Large intestine (tissue), 12 donors: ENCODE results near the gene TTC36. TPM values are rescaled to one million over a fixed set of nuclear protein-coding genes. Genes with fewer than 3 reads are reported as not detected.
"Not testable (repeated sequence)": the region's sequence is repeated elsewhere in the genome, so short reads cannot be mapped to it uniquely, and the experiment has no call there.

ENCODE experiments used
- DNase-seq, 2 donors: peaks; one replicate each; pipeline versions ENCODE4 v3.0.0 to v3.0.0-alpha.2; 2013
- H3K27ac ChIP-seq: one replicate; pipeline ENCODE4 v1.5.1; 2013; ENCODE audit warnings: low read length
- H3K27me3 ChIP-seq: 2 replicates; pipeline ENCODE4 v1.6.1; 2013; ENCODE audit warnings: low read length; ENCODE audit not compliant: control insufficient read depth, insufficient read depth
- H3K36me3 ChIP-seq: 2 replicates; pipeline ENCODE4 v1.6.1; 2013; ENCODE audit warnings: low read length; ENCODE audit not compliant: control insufficient read depth, insufficient read depth
- H3K4me1 ChIP-seq: one replicate; pipeline ENCODE4 v1.6.1; 2013; ENCODE audit warnings: low read length; ENCODE audit not compliant: control insufficient read depth, insufficient read depth
- H3K4me3 ChIP-seq: one replicate; pipeline ENCODE4 v1.5.1; 2013; ENCODE audit warnings: low read length
- H3K9me3 ChIP-seq: one replicate; pipeline ENCODE4 v1.6.1; 2013; ENCODE audit warnings: mild to moderate bottlenecking, low read depth, low read length, moderate library complexity; ENCODE audit not compliant: control insufficient read depth
- WGBS: methylation state at CpG from one replicate; pipeline ENCODE4 v1.1.5; 2013; ENCODE audit warnings: low lambda C conversion rate; ENCODE audit not compliant: insufficient coverage; 5-methylcytosine and 5-hydroxymethylcytosine counted together
- long read RNA-seq, 11 donors: transcript quantifications; one replicate each; lab custom pipeline, GENCODE V29; 2026
- polyA plus RNA-seq: library from polyadenylated mRNA; unstranded; fragments of 120-200 nt; gene quantifications from one replicate; pipeline ENCODE4 v1.2.1, GENCODE V29; 2013

TTC36 gene
- 1.9 TPM for polyA plus RNA-seq
- long read RNA-seq, donor 1: 0 reads
- long read RNA-seq, donor 2: 0 reads
- long read RNA-seq, donor 3: 0 reads
- long read RNA-seq, donor 4: 0 reads
- long read RNA-seq, donor 5: 0 reads
- long read RNA-seq, donor 6: 0 reads
- long read RNA-seq, donor 7: 0 reads
- long read RNA-seq, donor 8: 0 reads
- long read RNA-seq, donor 9: 0 reads
- long read RNA-seq, donor 10: 0 reads
- long read RNA-seq, donor 11: 0 reads

- peaks cover 24% of the 10 kb centered on the region for H3K4me1 ChIP-seq
- no peak within 1 kb of the TSS for H3K4me3 ChIP-seq
- DNase-seq: peak in 1 of 2 donors; percentile 11
- whole genome bisulfite sequencing: no CpG with 5 or more reads among the region's 3 CpGs
- H3K9me3 ChIP-seq: no peaks in the 10 kb centered on the region
- no peaks in the 10 kb centered on the region for H3K27me3 ChIP-seq
- H3K36me3 ChIP-seq: peaks cover 32% of the 10 kb centered on the region
- H3K27ac ChIP-seq: no peak within 1 kb of the TSS
Measured at GRCh38 chr11:118527109-118527508, at the start of gene TTC36. Gene TTC36 (plus strand): TSS chr11:118527474. CDS start chr11:118527495, 21 bp downstream.

- H3K27ac ChIP-seq, H3K4me3 ChIP-seq, H3K27me3 ChIP-seq, DNase-seq, H3K4me1 ChIP-seq, H3K9me3 ChIP-seq: not testable (repeated sequence)
- no CpG with 5 or more reads among the region's 1 CpG for WGBS
- H3K36me3 ChIP-seq: peaks cover 70% of the 10 kb centered on the region
Measured at GRCh38 chr11:118481238-118481637, 46.0 kb upstream of the TTC36 start.

- peaks cover 53% of the 10 kb centered on the region for H3K36me3 ChIP-seq
- no peak overlapping the region for H3K4me3 ChIP-seq
- WGBS: 100% methylated on average over 1 of the region's 3 CpGs
- H3K4me1 ChIP-seq: no peaks in the 10 kb centered on the region
- H3K9me3 ChIP-seq: no peaks in the 10 kb centered on the region
- no peaks in the 10 kb centered on the region for H3K27me3 ChIP-seq
- DNase-seq: no peak
- no peak overlapping the region for H3K27ac ChIP-seq
Measured at GRCh38 chr11:118484405-118484804, 42.9 kb upstream of the TTC36 start.

GRCh38 chr11:118485273-118485672 is 42.0 kb upstream of the TTC36 start:
- no peaks in the 10 kb centered on the region for H3K9me3 ChIP-seq
- peaks cover 54% of the 10 kb centered on the region for H3K36me3 ChIP-seq
- no peaks in the 10 kb centered on the region for H3K4me1 ChIP-seq
- H3K27ac ChIP-seq: no peak overlapping the region
- no peaks in the 10 kb centered on the region for H3K27me3 ChIP-seq
- DNase-seq: no peak
- H3K4me3 ChIP-seq: no peak overlapping the region

GRCh38 chr11:118488480-118489109 is 38.7 kb upstream of the TTC36 start:
- Histone ChIP-seq H3K9me3 (no peaks in the 10 kb centered on the region), H3K4me1 (no peaks in the 10 kb centered on the region), H3K27ac (no peak overlapping the region), H3K4me3 (no peak overlapping the region), H3K27me3 (no peaks in the 10 kb centered on the region), H3K36me3 (peaks cover 46% of the 10 kb centered on the region)
- WGBS: 86% methylated on average over 2 of the region's 7 CpGs
- DNase-seq: peak; percentile 66 to 69

GRCh38 chr11:118491041-118491440 is 36.2 kb upstream of the TTC36 start:
- Histone ChIP-seq H3K4me3 (no peak overlapping the region), H3K4me1 (no peaks in the 10 kb centered on the region), H3K27ac (no peak overlapping the region), H3K9me3 (no peaks in the 10 kb centered on the region), H3K27me3 (no peaks in the 10 kb centered on the region), H3K36me3 (peaks cover 54% of the 10 kb centered on the region)
- 60% methylated on average over 1 of the region's 4 CpGs for WGBS
- DNase-seq: no peak

GRCh38 chr11:118497831-118498230 is 29.4 kb upstream of the TTC36 start:
- H3K4me3 ChIP-seq: no peak overlapping the region
- WGBS: 87% methylated on average over 4 of the region's 4 CpGs
- H3K27me3 ChIP-seq: no peaks in the 10 kb centered on the region
- H3K36me3 ChIP-seq: peaks cover 87% of the 10 kb centered on the region
- no peak for DNase-seq
- H3K4me1 ChIP-seq: no peaks in the 10 kb centered on the region
- H3K27ac ChIP-seq: no peak overlapping the region
- no peaks in the 10 kb centered on the region for H3K9me3 ChIP-seq

GRCh38 chr11:118503216-118503615 is 24.1 kb upstream of the TTC36 start:
- Histone ChIP-seq H3K4me3 (no peak overlapping the region), H3K36me3 (peaks cover 97% of the 10 kb centered on the region), H3K9me3 (no peaks in the 10 kb centered on the region), H3K27me3 (no peaks in the 10 kb centered on the region), H3K27ac (no peak overlapping the region), H3K4me1 (no peaks in the 10 kb centered on the region)
- no peak for DNase-seq
- no CpG with 5 or more reads among the region's 3 CpGs for WGBS

- Histone ChIP-seq H3K4me3 (no peak overlapping the region), H3K27ac (no peak overlapping the region), H3K4me1 (no peaks in the 10 kb centered on the region), H3K27me3 (no peaks in the 10 kb centered on the region), H3K9me3 (no peaks in the 10 kb centered on the region), H3K36me3 (peaks cover 85% of the 10 kb centered on the region)
- WGBS: 93% methylated on average over 2 of the region's 5 CpGs
- DNase-seq: no peak
Measured at GRCh38 chr11:118511601-118512000, 15.7 kb upstream of the TTC36 start.

- no CpG with 5 or more reads among the region's 7 CpGs for WGBS
- no peak overlapping the region for H3K4me3 ChIP-seq
Measured at GRCh38 chr11:118514103-118514502, 13.2 kb upstream of the TTC36 start.

GRCh38 chr11:118519549-118519948 is 7.7 kb upstream of the TTC36 start:
- H3K9me3 ChIP-seq: no peaks in the 10 kb centered on the region
- no peaks in the 10 kb centered on the region for H3K4me1 ChIP-seq
- no CpG with 5 or more reads among the region's 6 CpGs for WGBS
- H3K27me3 ChIP-seq: no peaks in the 10 kb centered on the region
- no peak overlapping the region for H3K27ac ChIP-seq
- H3K4me3 ChIP-seq: no peak overlapping the region
- peaks cover 75% of the 10 kb centered on the region for H3K36me3 ChIP-seq
- DNase-seq: no peak

More at GRCh38 chr11:118514103-118514502, 13.2 kb upstream of the TTC36 start:
- H3K4me1 ChIP-seq: no peaks in the 10 kb centered on the region
- no peak for DNase-seq
- H3K9me3 ChIP-seq: no peaks in the 10 kb centered on the region
- H3K36me3 ChIP-seq: peaks cover 73% of the 10 kb centered on the region
- no peak overlapping the region for H3K27ac ChIP-seq
- no peaks in the 10 kb centered on the region for H3K27me3 ChIP-seq
